ENCODE results near the gene SPATA3. TPM values are rescaled to one million over a fixed set of nuclear protein-coding genes. Genes with fewer than 3 reads are reported as not detected.

Gene SPATA3
- polyA plus RNA-seq, 6 donors from 2014 or later = not detected

DNA sequence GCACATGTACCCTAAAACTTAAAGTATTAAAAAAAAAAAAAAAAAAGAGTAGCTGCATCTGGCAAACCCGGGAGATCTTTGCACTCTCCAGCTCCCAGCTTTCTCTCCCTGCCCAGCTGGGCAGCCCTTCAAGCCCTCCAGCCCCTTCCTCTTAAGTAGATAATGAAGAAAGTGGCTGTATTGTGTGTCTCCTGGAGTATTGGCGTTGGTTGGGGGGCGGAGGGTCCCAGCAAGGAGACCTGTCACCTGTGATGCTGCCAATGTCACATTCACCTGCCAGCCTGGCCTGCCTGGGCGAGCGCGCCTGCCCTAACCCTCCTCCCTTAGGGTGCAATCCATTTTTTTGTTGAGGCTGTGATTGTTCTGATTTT lies 43.4 kb downstream of the SPATA3 start:
- no peaks in the 10 kb centered on the region for H3K9me3 Mint-ChIP-seq
- no peak overlapping the region for H3K27ac Mint-ChIP-seq
- peak overlapping the region in 3 of 8 donors; percentile 24 to 71 (median 64) for H3K4me3 Mint-ChIP-seq
- peaks cover 54 to 60% (median 56%) of the 10 kb centered on the region in 3 donors for H3K27me3 Mint-ChIP-seq
- no peak for ATAC-seq (ENCODE audit: low read depth in 2 of 2)
- no peaks in the 10 kb centered on the region for H3K36me3 Mint-ChIP-seq
- H3K4me1 Mint-ChIP-seq = peaks cover 10 to 24% (median 16%) of the 10 kb centered on the region in 3 donors
- DNase-seq = no peak

DNA sequence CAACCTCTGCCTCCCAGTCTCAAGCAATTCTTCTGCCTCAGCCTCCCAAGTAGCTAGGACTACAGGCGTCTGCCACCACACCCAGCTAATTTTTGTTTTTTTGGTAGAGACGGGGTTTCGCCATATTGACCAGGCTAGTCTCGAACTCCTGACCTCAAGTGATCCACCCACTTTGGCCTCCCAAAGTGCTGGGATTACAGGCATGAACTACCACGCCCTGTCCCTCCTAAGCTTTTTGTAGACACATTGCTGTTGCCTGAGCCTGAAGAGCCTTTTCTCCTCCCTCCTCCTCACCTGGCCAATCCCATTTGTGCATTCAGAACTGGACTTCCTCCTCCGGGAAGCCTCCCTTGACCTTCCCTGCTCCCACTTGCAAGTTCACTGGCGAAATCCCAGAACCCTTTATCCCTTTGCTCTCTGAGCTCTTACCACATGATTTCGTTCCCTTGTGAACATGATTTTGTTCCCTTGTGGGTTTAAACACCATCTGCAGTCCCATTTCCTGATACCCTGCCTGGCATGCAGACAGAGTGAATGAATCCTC lies 44.0 kb downstream of the SPATA3 start:
- no peak for DNase-seq
- H3K36me3 Mint-ChIP-seq = no peaks in the 10 kb centered on the region
- no peaks in the 10 kb centered on the region for H3K9me3 Mint-ChIP-seq
- ATAC-seq (ENCODE audit: low read depth in 2 of 2) = no peak
- H3K27ac Mint-ChIP-seq = no peak overlapping the region
- peaks cover 4 to 18% (median 10%) of the 10 kb centered on the region in 3 donors for H3K4me1 Mint-ChIP-seq
- peak overlapping the region in 2 of 8 donors; percentile 24 to 67 for H3K4me3 Mint-ChIP-seq
- peaks cover 50 to 60% (median 56%) of the 10 kb centered on the region in 3 donors for H3K27me3 Mint-ChIP-seq

DNA sequence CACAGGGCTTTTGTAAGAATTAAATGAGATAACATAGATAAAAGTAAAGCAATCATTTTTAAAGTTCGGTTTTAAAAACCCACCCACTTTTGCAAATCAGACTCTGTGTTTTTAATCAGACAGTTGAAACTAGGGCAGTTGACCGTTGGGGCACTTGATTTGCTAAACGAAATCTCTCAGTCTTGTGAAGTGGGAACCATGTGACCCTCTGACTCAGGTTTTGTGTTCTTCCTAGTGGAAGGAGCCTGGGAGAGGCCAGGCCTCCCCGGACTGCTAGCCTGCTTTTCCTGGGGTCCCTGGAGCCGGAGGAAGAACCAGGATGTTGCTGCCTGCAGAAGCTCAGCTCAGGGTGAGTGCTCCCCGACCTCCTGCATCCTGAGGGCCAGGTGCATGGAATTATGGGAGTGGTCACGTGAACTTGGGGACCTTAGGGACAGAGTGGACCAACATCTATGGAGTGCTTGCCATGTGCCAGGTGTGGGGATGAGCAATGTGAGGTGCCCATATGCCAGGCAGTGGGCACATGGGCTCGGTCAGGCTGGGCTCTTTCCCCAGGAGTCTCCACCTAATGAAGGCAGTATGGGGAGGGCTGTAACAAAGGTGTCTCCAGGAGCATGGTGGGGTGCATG lies 45.3 kb downstream of the SPATA3 start:
- Mint-ChIP-seq H3K27me3 (peaks cover 52 to 65% (median 60%) of the 10 kb centered on the region in 3 donors), H3K36me3 (no peaks in the 10 kb centered on the region), H3K27ac (no peak overlapping the region), H3K9me3 (no peaks in the 10 kb centered on the region), H3K4me3 (peak overlapping the region in 1 of 8 donors; percentile 32), H3K4me1 (peaks cover 4 to 14% (median 5%) of the 10 kb centered on the region in 3 donors)
- DNase-seq = no peak
- no peak for ATAC-seq (ENCODE audit: low read depth in 2 of 2)

DNA sequence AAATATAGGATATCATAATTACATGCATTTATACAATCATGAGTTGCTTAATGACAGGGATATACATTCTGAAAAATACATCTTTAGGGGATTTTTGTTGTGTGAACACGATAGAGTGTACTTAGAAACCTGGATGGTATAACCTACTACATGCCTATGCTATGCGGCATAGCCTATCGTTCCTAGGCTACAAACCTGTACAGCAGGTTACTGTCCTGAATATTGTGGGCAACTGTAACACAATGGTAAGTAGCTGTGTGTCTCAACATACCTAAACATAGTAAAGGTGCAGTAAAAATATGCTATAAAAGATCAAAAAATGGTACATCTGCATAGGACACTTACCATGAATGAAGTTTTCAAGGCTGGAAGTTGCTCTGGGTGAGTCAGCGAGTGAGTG lies 47.9 kb downstream of the SPATA3 start:
- Mint-ChIP-seq H3K4me1 (peaks cover 0 to under 1% (median 0%) of the 10 kb centered on the region in 3 donors), H3K4me3 (no peak overlapping the region), H3K27me3 (peaks cover 42 to 68% (median 56%) of the 10 kb centered on the region in 3 donors), H3K36me3 (no peaks in the 10 kb centered on the region), H3K9me3 (no peaks in the 10 kb centered on the region), H3K27ac (no peak overlapping the region)
- DNase-seq = no peak
- ATAC-seq (ENCODE audit: low read depth in 2 of 2) = no peak

DNA sequence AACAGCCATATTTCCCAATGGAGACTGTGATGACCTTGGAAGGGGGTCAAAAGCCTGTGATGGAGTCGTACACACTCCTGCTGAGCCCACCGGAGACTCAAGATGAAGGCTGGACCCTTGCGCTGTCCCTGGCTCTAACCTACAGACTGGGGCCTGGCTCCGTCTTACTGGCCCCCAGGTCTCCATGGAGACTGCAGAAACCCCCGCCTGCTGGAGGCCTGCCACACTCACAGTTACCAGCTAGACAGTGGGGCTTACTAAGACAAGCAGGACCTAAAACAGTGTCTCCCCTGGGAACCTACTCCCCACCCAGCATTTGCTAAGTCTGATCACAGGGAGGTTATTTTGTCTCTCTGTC lies 51.0 kb downstream of the SPATA3 start:
- Mint-ChIP-seq H3K4me1 (peaks cover 0 to under 1% (median 0%) of the 10 kb centered on the region in 3 donors), H3K27ac (no peak overlapping the region), H3K9me3 (no peaks in the 10 kb centered on the region), H3K4me3 (no peak overlapping the region), H3K27me3 (peaks cover 11 to 42% (median 35%) of the 10 kb centered on the region in 3 donors), H3K36me3 (no peaks in the 10 kb centered on the region)
- DNase-seq (no peak), ATAC-seq (ENCODE audit: low read depth in 2 of 2) (no peak)

DNA sequence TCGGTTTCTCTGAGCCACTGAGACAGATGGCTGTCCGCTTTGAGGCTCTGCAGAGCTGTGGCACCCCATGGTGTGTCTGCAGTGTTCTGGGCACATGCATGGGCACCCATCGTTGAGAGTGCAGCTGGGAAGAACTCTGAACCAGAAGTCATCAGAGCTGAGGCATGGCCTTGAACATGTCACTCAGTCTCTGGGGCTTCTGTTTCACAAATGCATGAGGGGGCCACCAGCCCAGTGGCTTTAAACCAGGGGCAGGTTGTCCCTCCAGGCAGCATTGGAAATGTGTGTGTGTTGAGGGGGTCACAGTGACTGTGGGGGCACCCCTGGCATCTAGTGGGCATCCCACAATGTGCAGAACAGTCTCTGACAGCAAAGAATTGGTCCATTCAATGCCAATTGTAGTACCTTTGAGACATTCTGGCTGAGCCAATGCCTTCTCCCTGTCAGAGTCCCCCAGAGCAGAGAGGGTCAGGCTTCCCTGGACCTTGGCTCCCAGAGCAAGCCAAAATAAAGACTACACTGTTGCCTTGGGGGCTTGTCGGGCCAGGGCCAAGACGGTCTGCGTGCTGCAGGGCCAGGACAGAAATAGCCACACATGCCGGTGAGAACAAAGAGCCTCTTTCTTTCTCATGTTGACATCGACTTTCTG lies 51.5 kb downstream of the SPATA3 start:
- Mint-ChIP-seq H3K36me3 (no peaks in the 10 kb centered on the region), H3K9me3 (no peaks in the 10 kb centered on the region), H3K27me3 (peaks cover 6 to 37% (median 31%) of the 10 kb centered on the region in 3 donors), H3K27ac (no peak overlapping the region), H3K4me1 (peaks cover 1 to 5% (median 3%) of the 10 kb centered on the region in 3 donors), H3K4me3 (peak overlapping the region in 1 of 8 donors; percentile 23)
- DNase-seq = no peak
- no peak for ATAC-seq (ENCODE audit: low read depth in 2 of 2)

DNA sequence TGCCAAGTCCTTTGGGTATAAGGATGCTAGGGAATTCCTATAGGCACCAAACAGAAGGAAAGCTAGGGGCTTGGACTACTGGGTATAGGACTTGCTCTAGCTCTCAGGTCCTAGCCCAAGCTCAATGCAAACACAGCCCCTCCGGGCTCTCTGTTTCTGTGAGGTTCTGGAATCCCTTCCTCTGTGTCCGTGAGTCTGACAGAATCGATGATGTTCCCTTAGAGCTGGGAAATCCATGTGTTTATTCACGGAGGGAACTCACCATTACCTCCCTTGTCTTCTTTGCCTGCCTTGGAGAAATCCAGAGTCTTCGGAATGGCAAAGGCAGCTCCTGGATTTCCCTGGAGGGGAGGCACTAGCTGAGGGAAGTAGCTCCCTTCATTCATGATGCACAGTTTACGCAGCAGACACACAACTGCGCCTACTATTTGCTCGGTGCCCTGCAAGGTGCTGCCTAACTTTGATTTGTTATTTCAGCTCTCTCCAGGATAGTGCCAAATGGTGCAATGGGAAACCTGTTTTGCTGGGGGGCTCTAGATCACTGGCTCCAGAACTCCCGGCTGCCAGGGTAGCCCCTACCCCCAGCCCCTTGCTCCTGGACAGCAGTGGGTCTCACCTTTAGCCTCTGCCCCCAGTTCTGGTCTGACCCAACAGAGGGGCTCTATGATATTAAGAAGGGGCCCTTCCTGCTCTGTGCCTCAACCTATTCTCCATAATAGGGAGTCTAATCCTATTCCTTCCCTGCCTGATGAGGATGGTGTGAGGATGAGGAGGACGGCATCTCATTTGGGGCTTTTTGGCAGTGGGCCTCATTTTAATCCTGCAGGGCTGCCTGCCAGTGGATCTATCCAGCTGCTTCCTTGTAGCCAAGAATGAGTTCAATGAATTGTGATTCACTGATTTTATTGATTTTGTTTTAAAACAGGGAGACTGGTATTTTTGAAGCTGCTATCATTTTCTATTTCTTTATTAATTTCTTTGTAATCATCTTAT lies 52.3 kb downstream of the SPATA3 start:
- H3K36me3 Mint-ChIP-seq = no peaks in the 10 kb centered on the region

DNA sequence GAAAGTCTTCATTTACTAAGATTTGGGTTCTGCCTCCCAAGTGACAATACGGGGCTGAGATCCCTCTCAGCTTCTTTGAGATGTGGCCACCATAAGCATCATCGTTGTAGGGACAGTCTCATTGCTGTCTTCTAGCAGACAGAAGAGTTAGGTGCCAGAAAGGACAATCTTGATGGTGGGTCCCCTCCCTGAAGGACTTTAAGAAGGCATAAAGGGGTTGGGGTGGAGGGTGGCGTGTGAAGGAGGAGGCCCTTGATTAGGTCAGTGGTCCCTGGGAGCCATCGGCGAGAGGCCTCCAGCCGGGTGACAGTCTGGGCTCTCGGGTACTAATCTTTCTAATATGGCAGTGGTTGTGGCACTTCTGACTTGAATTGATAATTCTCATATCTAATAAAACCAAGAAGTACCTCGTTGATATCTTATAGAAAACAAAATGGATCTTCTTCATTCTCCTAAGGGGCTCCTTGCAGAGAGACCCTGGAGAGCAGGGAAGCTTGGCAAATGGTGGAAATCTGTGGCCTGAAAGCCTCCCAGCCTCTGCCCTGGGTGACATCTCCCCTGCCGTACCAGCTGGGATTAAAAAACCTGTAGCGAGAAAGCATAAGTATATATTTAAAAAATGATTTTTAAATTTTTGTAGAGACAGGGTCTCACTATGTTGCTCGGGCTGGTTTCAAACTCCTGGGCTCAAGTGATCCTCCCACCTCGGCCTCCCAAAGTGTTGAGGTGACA lies 53.5 kb downstream of the SPATA3 start:
- Mint-ChIP-seq H3K27me3 (peaks cover 20 to 53% (median 31%) of the 10 kb centered on the region in 3 donors), H3K4me1 (peaks cover 15 to 19% (median 15%) of the 10 kb centered on the region in 3 donors), H3K9me3 (no peaks in the 10 kb centered on the region), H3K4me3 (no peak overlapping the region), H3K36me3 (peaks cover 0 to 4% of the 10 kb centered on the region in 2 donors), H3K27ac (no peak overlapping the region)
- no peak for ATAC-seq (ENCODE audit: low read depth in 2 of 2)
- DNase-seq = no peak

More for the DNA sequence above, 52.3 kb downstream of the SPATA3 start:
- no peaks in the 10 kb centered on the region for H3K9me3 Mint-ChIP-seq
- H3K27ac Mint-ChIP-seq = no peak overlapping the region
- peaks cover 8 to 42% (median 27%) of the 10 kb centered on the region in 3 donors for H3K27me3 Mint-ChIP-seq
- peaks cover 7 to 12% (median 11%) of the 10 kb centered on the region in 3 donors for H3K4me1 Mint-ChIP-seq
- ATAC-seq (ENCODE audit: low read depth in 2 of 2) = no peak
- no peak for DNase-seq
- peak overlapping the region in 1 of 8 donors; percentile 5 for H3K4me3 Mint-ChIP-seq

DNA sequence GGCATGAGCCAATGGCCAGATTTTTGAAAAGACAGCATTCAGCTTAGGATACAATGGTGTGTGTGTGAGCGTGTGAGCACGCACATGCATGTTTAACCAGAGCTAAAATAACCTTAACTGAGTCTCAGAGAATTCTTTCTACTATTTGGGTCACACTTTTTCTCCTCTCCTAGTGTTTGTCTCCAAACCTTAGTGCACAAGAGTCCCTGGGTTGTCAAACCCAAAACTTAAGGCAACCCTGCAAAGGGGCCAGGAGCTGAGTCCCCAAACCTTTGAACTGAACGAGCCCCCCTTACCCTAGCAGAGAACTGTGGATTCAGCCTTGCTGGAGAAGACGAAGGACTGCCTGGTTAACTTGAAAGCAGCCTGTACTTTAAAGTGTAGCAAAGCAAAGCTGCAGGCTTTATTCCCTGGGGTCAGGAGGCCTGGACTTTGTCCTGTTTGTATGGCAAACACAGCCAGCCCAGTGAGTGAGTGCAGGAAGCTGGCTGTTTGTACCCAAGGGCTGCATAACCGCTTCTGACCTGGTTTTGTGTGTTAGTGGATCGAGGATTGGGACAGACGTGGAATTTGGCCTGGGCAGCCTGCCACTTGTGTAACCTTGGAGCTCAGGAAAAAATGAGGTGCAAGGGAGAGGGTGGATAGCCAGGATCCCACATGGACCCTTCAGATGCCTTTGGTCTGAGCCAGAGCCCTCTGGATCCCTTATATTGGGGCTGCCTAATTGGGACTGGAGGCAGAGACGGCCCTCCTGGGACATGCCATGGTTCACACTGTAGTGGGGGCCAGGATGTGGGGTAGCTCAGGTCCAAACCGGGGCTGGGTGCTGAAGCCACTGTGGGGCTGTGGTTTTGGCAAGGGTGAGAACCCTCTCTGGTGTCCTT lies 54.3 kb downstream of the SPATA3 start:
- Mint-ChIP-seq H3K4me3 (no peak overlapping the region), H3K4me1 (peaks cover 15 to 19% (median 15%) of the 10 kb centered on the region in 3 donors), H3K9me3 (no peaks in the 10 kb centered on the region), H3K36me3 (peaks cover 0 to 4% of the 10 kb centered on the region in 2 donors), H3K27me3 (peaks cover 21 to 53% (median 32%) of the 10 kb centered on the region in 3 donors), H3K27ac (no peak overlapping the region)
- ATAC-seq (ENCODE audit: low read depth in 2 of 2) (no peak), DNase-seq (no peak)

DNA sequence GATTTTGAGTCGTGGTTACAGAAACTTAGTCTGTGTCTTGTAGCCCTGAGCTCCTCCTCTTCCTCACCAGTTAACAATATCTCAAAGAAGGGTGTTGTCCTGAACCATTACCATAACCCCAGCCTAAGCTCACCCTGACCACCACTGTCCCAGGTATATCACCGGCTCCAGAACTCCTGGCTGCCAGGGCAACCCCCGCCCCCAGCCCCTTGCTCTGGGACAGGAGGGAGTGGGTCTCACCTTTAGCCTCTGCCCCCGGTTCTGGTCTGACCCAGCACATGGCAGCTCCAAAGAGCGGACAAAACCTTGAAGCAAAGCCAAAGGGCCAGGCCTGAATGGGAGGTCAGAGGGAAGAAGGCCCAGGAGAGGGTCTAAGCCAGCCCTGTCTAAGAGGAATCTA lies 55.2 kb downstream of the SPATA3 start:
- ATAC-seq (ENCODE audit: low read depth in 2 of 2) (no peak), DNase-seq (no peak)
- H3K4me3 Mint-ChIP-seq = peak overlapping the region in 2 of 8 donors; percentile 29 to 69
- peaks cover 15 to 19% (median 17%) of the 10 kb centered on the region in 3 donors for H3K4me1 Mint-ChIP-seq
- H3K36me3 Mint-ChIP-seq = peaks cover 0 to 4% of the 10 kb centered on the region in 2 donors
- H3K9me3 Mint-ChIP-seq = no peaks in the 10 kb centered on the region
- peaks cover 21 to 46% (median 25%) of the 10 kb centered on the region in 3 donors for H3K27me3 Mint-ChIP-seq
- no peak overlapping the region for H3K27ac Mint-ChIP-seq

DNA sequence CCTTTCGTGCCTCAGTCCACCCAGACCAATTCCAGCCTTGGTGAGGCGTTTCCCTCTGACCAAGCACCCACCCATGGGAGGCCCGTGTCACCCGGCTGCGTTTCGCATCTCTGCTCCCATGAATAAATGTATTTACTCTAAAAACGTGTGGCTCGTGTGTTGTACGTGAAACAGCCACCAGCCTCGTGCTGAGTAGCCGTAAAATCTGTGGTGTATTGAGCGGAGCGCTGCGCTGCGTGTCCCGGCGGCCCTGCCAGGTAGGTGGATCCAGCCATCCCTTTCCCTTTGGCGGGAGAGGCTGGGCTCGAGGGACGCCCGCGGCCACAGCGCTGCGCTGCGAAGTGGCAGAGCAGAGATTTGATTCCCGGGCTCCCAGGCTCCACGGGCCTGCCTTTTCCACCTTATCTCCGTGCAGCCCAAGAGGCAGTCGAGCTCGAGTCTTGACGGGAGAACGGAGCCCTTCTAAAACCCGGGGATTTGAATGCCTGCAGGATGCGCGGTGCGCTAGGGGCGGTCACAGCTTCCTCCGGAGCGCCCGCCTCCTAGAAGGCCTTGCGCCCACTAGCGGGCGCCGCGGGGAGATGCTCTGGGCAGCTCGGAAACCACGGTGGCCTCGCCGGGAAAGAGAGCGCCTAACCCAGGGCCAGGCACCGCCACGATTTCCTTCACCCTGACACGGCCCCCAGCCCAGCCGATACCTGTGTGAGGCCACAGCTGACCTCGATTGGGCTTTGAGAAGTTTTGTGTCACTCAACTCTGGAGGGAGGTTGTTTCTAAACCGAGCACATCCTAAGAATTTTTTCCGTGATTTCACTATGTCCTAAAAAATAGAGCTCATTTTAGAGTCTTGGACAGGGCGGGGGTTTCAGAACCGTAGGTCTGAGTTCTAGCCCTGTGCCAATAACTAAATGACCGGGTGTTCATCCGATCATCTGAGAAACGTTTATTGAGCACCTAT lies 56.9 kb downstream of the SPATA3 start:
- DNase-seq (peak; percentile 76), ATAC-seq (ENCODE audit: low read depth in 2 of 2) (peak; percentile 60 to 67)
- H3K9me3 Mint-ChIP-seq = no peaks in the 10 kb centered on the region
- H3K27ac Mint-ChIP-seq = peak overlapping the region in 4 of 6 donors; percentile 4 to 76 (median 64)
- H3K36me3 Mint-ChIP-seq = peaks cover 0 to 4% of the 10 kb centered on the region in 2 donors
- peaks cover 17 to 27% (median 22%) of the 10 kb centered on the region in 3 donors for H3K4me1 Mint-ChIP-seq
- peaks cover 15 to 31% (median 20%) of the 10 kb centered on the region in 3 donors for H3K27me3 Mint-ChIP-seq
- H3K4me3 Mint-ChIP-seq = peak overlapping the region; percentile 90 to 97 (median 93)
